ENCODE measurements around the gene GABRG3. TPM values are rescaled to one million over a fixed set of nuclear protein-coding genes. Genes with fewer than 3 reads are reported as not detected.

Gene GABRG3
- polyA plus RNA-seq, 1 donor (not counting 4 experiments of a cell fraction or from before 2014, with no cell fraction given) = not detected

DNA sequence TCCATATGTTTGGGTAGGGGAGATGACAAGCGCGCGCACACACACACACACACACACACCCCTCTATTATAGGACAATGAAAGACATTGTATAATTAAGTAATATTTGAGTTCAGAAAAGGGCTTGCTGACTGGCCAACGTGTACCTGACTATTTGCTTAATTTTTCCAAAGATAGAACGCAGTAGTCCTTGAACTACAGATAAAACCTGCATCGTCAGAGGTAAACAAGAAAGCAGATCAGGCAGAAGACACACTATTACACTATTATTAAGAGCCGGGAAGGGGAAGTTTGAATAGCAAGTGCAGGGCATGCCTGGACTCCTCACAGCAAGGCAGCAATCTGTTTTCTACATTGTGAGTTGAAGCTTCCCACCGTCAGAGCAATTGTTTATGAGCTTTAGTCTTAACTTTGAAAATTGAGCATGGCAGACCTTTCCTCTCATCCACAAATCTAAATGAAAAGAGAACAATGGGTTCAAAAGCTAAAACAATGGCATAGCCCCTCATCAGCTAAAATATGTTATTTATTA, 427.7 kb downstream of the GABRG3 start:
- FAIRE-seq (no peak), DNase-seq (ENCODE audit: low read depth, low spot score) (no peak)
- no peaks in the 10 kb centered on the region for H3K9me1 ChIP-seq (ENCODE audit: control insufficient read depth, extremely low read depth, insufficient read depth, low read length)
- H3K79me2 ChIP-seq (ENCODE audit: control insufficient read depth, insufficient read depth, low read length) = no peaks in the 10 kb centered on the region
- H3K4me3 ChIP-seq (ENCODE audit: control insufficient read depth in 2 of 3, extremely low read depth in 1 of 3, insufficient read depth in 2 of 3, low read depth in 1 of 3, low read length in 3 of 3) = no peak overlapping the region
- no peak overlapping the region for H2AFZ ChIP-seq (ENCODE audit: control insufficient read depth, low read length)
- H3K9ac ChIP-seq (ENCODE audit: control insufficient read depth, extremely low read depth, insufficient read depth, low read length) = no peak overlapping the region
- H4K20me1 ChIP-seq (ENCODE audit: control insufficient read depth, extremely low read depth, insufficient read depth, low read length) = no peaks in the 10 kb centered on the region
- TF ChIP-seq, protein P1, sequence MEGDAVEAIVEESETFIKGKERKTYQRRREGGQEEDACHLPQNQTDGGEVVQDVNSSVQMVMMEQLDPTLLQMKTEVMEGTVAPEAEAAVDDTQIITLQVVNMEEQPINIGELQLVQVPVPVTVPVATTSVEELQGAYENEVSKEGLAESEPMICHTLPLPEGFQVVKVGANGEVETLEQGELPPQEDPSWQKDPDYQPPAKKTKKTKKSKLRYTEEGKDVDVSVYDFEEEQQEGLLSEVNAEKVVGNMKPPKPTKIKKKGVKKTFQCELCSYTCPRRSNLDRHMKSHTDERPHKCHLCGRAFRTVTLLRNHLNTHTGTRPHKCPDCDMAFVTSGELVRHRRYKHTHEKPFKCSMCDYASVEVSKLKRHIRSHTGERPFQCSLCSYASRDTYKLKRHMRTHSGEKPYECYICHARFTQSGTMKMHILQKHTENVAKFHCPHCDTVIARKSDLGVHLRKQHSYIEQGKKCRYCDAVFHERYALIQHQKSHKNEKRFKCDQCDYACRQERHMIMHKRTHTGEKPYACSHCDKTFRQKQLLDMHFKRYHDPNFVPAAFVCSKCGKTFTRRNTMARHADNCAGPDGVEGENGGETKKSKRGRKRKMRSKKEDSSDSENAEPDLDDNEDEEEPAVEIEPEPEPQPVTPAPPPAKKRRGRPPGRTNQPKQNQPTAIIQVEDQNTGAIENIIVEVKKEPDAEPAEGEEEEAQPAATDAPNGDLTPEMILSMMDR (optimal IDR thresholded peaks at IDR 0.05 in 1 of 3, IDR thresholded peaks at IDR 0.05 in 1 of 3, conservative IDR thresholded peaks at IDR 0.05 in 1 of 3; ENCODE audit: extremely low read depth in 1 of 3, insufficient read depth in 2 of 3, low read length in 3 of 3) = no peak
- no peak for TF ChIP-seq EZH2 (IDR thresholded peaks at IDR 0.05; ENCODE audit: low read length)
- no peak overlapping the region for H3K27ac ChIP-seq (ENCODE audit: control insufficient read depth, insufficient read depth, low read length)
- H3K27me3 ChIP-seq (ENCODE audit: control insufficient read depth, extremely low read depth, insufficient read depth, low read length) = no peaks in the 10 kb centered on the region
- no peaks in the 10 kb centered on the region for H3K36me3 ChIP-seq (ENCODE audit: control insufficient read depth in 2 of 2, extremely low read depth in 1 of 2, insufficient read depth in 2 of 2, low read length in 2 of 2)
- no peaks in the 10 kb centered on the region for H3K9me3 ChIP-seq (ENCODE audit: control insufficient read depth, low read depth, low read length)
- dilution Hi-C loops (cut with MboI; ENCODE audit: extremely low pct_ligation_motif_present, low sequenced_read_pairs) = no loop called here
- no peak overlapping the region for H3K4me2 ChIP-seq (ENCODE audit: control insufficient read depth, extremely low read depth, insufficient read depth, low read depth, low read length)
- no peaks in the 10 kb centered on the region for H3K4me1 ChIP-seq (ENCODE audit: control insufficient read depth, extremely low read depth, insufficient read depth, low read length)

DNA sequence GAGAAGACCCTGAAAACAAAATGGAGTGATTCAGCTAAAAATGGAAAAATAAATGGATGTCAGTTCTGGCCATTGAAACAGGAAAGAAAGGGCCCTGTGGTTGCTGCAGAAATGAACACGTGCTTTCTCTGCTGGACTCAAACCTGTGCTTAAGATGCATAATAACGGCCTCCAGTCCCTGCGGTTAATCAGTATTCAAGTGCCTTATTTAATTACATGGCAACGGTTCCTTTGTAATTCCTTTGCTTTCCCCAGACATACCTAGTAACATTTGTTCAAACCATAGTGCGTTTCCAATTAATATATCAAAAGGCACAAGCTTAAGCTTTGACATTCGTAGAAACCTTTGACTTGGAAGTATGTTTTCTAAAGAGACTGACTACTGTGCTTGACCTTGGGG, 428.3 kb downstream of the GABRG3 start:
- dilution Hi-C loops (cut with MboI; ENCODE audit: extremely low pct_ligation_motif_present, low sequenced_read_pairs) = no loop called here
- H3K36me3 ChIP-seq (ENCODE audit: control insufficient read depth in 2 of 2, extremely low read depth in 1 of 2, insufficient read depth in 2 of 2, low read length in 2 of 2) = no peaks in the 10 kb centered on the region
- no peak overlapping the region for H2AFZ ChIP-seq (ENCODE audit: control insufficient read depth, low read length)
- no peaks in the 10 kb centered on the region for H3K27me3 ChIP-seq (ENCODE audit: control insufficient read depth, extremely low read depth, insufficient read depth, low read length)
- no peaks in the 10 kb centered on the region for H3K9me3 ChIP-seq (ENCODE audit: control insufficient read depth, low read depth, low read length)
- no peaks in the 10 kb centered on the region for H3K79me2 ChIP-seq (ENCODE audit: control insufficient read depth, insufficient read depth, low read length)
- no peak for DNase-seq (ENCODE audit: low read depth, low spot score)
- H3K9ac ChIP-seq (ENCODE audit: control insufficient read depth, extremely low read depth, insufficient read depth, low read length) = no peak overlapping the region
- TF ChIP-seq EZH2 (IDR thresholded peaks at IDR 0.05; ENCODE audit: low read length) = no peak
- TF ChIP-seq, protein P1 (optimal IDR thresholded peaks at IDR 0.05 in 1 of 3, IDR thresholded peaks at IDR 0.05 in 1 of 3, conservative IDR thresholded peaks at IDR 0.05 in 1 of 3; ENCODE audit: extremely low read depth in 1 of 3, insufficient read depth in 2 of 3, low read length in 3 of 3) = no peak
- no peak for FAIRE-seq
- no peak overlapping the region for H3K4me2 ChIP-seq (ENCODE audit: control insufficient read depth, extremely low read depth, insufficient read depth, low read depth, low read length)
- no peak overlapping the region for H3K27ac ChIP-seq (ENCODE audit: control insufficient read depth, insufficient read depth, low read length)
- H3K9me1 ChIP-seq (ENCODE audit: control insufficient read depth, extremely low read depth, insufficient read depth, low read length) = no peaks in the 10 kb centered on the region
- H3K4me3 ChIP-seq (ENCODE audit: control insufficient read depth in 2 of 3, extremely low read depth in 1 of 3, insufficient read depth in 2 of 3, low read depth in 1 of 3, low read length in 3 of 3) = no peak overlapping the region
- no peaks in the 10 kb centered on the region for H3K4me1 ChIP-seq (ENCODE audit: control insufficient read depth, extremely low read depth, insufficient read depth, low read length)
- H4K20me1 ChIP-seq (ENCODE audit: control insufficient read depth, extremely low read depth, insufficient read depth, low read length) = no peaks in the 10 kb centered on the region
